Suppressor macrophage treated with lipopolysaccharide for 1 hour (primary cell): ENCODE measurements around the gene HPS4.

Experiments used
- DNase-seq, 3 donors: peaks; one replicate each; pipeline ENCODE4 v3.0.0-alpha.2; 2020 to 2022

The HPS4 gene

GRCh38 chr22:26496456-26496855 is 12.9 kb upstream of the HPS4 start:
- DNase-seq: no peak

GRCh38 chr22:26494506-26494905 is 10.9 kb upstream of the HPS4 start:
- DNase-seq: no peak

DNA sequence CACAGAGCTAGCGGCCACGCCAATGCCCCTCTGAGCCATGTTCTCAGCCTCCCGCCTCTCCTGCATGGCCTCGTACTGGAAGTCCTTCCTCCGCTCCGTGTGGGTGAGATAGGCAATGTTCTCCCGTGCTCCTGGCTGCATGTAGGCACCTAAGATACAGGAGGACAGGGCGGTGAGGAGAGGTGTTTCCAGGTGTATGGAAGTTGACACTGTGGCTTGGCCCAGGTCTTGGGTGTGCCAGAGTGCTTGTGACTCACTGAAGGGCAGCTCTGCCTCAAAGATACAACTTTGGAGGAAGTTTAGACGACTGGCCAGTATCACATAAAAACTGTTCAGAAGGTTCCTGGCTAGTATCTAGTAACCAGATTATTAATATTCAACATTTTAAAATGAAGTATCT is 8.6 kb upstream of the HPS4 start:
- no peak for DNase-seq

DNA sequence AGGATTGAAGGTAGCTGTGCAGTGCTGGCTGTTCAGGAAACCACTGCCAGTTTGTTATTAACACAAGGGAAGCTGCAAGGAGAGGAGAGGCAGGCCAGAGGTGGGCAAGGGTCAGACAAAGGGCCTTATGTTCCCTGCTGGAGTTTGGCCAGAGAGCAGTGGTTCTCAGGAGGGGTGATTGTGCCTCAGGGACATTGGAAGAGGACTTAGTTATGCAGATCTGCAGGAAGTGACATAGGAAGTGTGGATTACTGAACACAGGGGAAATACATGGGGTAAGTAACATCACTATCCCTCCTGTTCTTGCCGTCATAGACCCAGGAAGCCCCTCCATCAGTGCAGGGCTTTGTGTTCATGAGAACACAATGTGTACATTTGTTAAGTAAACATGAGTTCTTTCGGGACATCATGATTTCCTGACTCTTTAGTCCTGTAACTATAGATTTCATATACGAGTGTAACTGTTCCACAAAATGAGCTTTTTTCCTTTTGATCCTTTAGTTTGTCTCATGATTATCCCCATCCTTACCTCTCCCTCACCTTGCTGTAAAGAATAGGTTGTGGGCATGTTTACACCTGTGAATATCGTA is 6.0 kb upstream of the HPS4 start:
- DNase-seq: no peak

DNA sequence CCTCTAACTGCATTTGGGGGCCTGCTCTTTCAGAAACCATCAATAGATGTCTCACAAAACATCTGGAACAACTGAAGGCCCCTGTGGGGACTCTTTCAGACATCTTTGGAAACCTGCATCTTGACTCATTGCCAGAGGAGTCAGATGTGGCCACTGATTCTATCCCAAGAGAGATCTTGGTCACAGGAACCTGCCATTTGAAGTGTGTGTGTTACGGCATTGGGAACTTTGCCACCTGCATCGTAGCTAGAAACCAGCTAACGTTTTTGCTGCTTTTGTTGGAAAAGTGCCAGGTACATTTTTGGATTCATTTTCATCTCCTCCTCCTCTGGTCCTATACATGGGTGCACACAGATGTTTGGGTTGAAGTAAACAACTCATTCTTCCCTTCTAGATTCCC is 4.4 kb upstream of the HPS4 start:
- no peak for DNase-seq

DNA sequence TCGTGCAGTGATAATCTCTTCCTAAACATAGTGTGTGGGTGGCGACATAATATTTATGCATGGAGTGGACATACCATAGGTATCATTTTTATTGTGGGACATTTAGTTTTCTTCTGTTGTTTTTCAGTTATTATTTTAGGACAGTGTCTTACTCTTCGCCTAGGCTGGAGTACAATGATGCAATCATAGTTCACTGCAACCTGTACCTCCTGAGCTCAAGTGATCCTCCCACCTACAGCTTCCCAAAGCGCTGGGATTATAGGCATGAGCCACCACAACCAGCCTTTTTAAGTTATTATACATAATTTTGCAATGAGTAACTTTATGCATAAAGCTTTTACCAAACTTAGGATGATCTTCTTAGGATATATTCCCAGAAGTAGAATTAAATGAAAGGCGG is 2.8 kb upstream of the HPS4 start:
- DNase-seq: no peak

DNA sequence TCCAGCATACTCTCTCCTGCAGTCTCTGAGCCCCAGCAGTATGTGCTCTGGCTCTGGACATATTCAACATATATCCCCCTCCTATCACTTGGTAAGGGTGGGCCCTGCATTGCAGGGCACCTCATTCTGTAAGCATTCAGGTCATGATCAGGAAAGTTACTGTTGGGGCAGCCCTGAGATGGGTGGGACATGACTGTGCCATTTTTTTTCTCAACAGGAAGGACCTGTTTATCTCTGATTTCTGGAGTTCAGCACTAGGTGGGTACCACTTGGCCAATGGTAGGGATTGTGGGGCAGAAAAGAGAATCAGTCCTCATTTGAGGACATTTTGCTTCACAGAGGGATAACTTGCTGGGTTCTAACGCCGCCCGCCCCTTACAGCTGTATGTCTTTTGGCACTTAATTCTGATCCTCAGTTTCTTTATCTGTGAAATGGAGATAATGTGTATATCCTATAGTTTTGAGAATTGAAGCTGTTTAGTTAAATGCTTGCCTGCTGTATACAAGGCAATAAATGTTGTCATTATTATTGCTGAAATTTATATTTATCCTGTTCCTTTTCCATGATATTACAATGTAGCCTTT is 2.3 kb upstream of the HPS4 start:
- no peak for DNase-seq

DNA sequence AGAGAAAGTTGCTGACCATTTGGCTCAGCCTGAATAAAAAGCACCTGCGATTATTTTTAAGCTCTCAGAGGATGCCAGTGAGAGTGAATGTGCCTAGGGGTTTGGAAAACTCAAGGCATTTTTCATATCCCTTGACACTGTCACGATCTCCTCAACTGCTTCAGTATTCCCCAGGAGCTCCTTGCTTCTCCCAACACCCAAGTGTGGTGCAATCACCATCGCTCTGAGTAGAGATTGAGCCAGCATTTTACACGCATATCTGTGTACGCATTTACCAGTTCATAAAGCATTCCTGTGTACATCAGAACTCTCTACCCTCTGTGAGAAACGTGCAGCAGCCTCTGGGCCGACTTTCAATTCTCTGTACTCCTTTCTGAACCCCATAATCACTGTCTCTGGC is 1.4 kb upstream of the HPS4 start:
- no peak for DNase-seq

DNA sequence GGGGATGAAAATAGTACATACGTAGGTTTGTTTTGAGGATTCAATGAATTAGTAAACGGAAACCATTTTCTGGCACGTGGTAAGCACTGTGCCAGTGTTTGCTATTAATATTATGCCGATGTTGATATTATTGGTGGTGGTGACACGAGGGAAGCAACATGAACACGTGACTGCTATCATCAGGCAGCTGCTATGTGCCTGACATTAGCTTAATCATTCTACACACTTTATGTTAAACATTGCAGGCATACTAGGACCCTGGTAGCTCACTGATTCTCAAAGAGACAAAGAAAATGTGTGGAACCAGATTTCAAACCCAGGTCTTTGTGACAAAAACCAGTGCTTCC is 750 bp upstream of the HPS4 start:
- DNase-seq: peak in 2 of 3 donors; percentile 18 to 24

- DNase-seq: no peak
These were observed 542 bp downstream of the HPS4 start for GRCh38 chr22:26483043-26483438.

DNA sequence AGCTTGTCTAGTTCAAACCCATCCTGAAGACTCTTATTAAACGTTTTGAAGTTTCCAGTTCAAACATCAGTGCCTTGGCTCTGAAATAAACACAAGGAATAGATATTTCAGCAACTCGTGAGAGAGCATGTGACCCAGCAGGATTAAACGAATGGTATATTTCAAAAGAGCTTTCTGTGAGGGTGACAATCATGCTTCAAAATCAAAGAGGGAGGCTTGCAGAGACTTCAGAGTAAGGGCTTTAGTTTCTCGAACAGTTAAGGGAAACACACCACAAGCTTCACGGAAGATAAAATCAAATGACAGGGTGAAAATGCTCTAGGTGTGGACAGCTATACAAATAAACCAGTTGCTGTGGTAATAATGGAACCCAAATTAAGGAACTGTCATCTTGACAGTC is 1.4 kb downstream of the HPS4 start:
- no peak for DNase-seq

DNA sequence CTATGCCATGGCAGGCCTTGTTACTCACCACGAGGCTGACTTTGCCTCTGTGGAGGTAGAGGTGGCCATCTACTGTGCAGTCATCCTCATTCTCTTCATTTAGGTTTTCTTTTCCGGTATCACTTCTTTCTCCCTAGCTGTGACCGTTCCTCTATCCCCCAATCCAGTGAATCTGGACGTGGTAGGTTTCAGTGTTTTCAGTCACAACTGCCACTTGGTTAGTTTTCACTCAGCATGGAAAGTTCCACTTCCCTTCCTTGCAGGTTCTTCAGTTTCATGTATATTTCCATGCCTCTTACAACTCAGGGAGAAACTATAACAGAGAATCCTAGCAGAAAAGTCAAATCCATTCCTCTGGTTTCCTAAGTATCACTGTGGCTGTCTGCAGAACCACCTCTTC is 1.9 kb downstream of the HPS4 start:
- DNase-seq: no peak

GRCh38 chr22:26481112-26481693 is 2.4 kb downstream of the HPS4 start:
- no peak for DNase-seq

DNA sequence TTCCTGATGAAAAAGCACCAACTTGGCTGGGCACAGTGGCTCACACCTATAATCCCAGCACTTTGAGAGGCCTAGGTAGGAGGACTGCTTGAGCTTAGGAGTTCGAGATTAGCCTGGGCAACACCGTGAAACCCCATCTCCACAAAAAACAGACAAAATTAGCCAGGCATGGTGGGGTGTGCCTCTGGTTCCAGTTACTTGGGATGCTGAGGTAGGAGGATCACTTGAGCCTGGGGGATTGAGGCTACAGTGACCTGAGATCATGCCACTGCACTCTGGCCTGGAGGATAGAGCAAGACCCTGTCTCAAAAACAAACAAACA is 3.0 kb downstream of the HPS4 start:
- no peak for DNase-seq

- DNase-seq: peak; percentile 52 to 63 (median 62)
These were observed 3.6 kb downstream of the HPS4 start for GRCh38 chr22:26479792-26480610.

DNA sequence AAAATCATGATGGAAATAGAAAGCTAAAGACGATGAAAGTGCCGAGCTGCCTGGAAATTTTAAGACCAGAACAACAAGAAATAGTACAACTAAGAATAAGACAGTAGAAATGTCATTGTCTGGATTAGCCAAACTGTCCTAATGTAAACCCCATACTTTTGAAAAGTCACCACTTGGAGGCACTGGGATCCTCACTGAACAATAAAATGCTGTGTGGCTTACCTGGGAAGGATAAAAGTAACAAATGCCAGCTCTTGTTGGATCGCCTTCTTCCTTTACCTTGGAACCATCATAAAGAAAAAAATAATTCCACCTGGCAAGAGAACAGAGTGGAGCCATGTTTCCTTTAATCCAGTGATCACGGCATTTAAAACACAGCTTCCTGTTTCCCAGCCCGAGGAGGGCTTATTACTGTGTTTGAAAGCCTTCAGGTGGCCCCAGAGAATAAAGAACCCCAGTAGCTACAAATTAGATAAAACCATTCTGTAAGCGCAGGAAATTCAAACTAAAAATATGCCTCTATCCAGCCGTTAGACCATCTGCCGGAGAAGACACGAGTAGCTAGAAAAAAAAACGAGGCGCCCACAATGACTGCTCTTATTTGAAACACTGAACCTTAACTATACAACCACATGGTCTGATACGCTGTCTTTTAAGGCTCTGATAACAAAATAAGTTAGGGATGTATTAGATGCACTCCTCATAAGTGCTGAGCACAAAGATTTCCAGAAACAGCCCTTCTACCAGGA is 4.4 kb downstream of the HPS4 start:
- peak in 2 of 3 donors; percentile 20 for DNase-seq

- peak; percentile 31 to 51 (median 47) for DNase-seq
These were observed 6.2 kb downstream of the HPS4 start for GRCh38 chr22:26477341-26477731.

GRCh38 chr22:26476705-26477340 is 6.8 kb downstream of the HPS4 start:
- DNase-seq: peak; percentile 45 to 70 (median 70)

DNA sequence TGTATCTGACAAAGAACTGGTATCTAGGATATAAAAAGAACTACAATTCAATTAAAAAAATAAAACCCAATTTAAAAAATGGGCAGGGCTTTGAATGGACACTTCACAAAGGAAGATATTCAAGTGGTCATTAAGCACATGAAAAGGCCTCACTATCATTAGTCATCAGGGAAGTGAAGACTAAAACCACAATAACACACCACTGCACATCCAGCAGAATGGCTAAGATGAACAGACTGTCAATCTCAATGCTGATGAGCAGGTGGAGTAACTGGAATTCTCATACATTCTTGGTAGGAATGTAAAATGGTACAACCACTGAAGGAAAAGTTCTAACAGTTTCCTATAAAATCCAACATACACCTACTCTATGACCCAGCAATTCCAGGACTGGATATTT is 8.9 kb downstream of the HPS4 start:
- peak; percentile 49 to 71 (median 68) for DNase-seq

- no peak for DNase-seq
These were observed 12.1 kb downstream of the HPS4 start for GRCh38 chr22:26471522-26471921.

DNA sequence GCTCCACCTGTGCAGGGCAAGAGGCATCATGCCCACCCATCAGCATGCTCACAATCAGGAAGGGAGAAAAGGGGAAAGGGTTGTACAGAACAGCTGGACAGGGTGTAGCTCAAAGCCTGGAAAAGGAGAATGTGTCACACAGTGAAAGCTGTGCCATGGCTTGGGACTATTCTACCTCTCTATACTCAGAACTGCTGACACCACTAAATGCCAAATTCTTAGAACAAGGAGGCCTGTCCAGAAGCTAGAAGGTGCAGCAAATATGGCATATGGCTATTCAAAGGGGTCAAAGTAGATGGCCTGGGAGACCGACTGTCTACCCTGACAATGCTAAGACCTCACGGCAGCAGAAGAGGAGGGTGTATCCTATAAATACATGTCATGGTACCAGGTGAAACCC is 12.8 kb downstream of the HPS4 start:
- DNase-seq: no peak

DNA sequence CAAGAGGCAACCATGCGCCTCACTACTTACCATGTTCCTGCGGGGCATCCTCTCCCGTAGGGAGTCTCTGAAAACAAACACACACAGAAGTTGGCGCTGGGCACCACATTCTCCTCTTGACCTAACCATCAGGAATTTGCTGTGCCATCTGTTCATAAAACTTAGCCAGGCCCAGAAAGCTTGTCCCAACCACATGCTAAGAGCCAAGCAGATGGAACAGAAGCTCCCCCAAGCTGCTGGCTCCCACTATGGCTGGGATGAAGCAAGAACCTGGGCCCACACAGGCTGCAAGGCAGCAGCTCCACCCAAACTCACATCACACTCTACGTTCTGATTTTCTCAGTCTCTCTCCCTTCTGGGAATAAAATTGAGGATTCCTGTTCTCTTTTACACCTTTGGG is 17.4 kb downstream of the HPS4 start:
- no peak for DNase-seq

DNA sequence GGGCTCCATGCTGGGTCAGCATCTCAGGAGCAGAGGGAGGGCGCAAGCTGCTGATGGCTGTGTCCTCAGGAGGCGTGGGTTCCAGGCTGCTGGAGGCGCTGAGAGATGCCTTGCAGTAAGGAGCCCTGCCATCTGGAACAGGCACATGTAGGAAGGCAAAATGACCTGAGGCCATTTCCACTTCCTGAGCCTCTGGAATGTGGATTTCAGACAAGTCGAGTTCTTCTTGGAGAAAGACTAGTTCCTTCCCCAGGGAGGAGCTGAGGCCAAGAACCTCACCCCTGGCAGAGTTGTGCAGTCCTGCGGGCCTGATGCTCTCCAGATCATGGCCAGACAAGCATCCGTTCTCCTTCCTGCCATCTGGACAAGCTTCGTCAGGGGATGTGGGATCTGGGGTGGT is 19.3 kb downstream of the HPS4 start:
- DNase-seq: no peak
